ENCODE measurements around the gene CAMTA1. TPM values are rescaled to one million over a fixed set of nuclear protein-coding genes. Genes with fewer than 3 reads are reported as not detected.

CAMTA1 gene
- total RNA-seq, 1 donor from 2014 or later: 62.9 TPM

DNA sequence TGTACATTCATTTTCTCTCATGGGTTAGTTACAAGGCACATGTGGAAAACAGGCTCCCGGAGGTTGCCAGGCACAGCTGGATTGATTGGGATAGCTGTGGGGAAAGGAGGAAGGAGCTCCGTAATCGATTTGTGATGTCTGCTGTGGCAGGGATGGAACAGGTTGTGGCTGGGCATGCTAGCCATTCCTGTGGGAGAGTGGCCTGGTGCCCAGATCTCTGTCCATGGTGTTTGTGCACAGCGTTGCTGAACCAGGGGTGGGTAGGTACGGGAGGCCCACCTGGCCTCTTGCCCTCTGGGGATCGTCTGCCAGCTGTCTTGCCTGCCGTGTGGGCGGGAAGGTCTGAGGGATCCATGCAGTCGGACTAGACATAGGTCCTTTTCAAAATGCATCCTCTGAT, 683.0 kb downstream of the CAMTA1 start:
- Histone ChIP-seq H3K4me3 (no peak overlapping the region), H3K36me3 (no peaks in the 10 kb centered on the region), H3K27ac (no peak overlapping the region), H3K4me1 (peaks cover 40% of the 10 kb centered on the region), H3K9me3 (no peaks in the 10 kb centered on the region), H3K27me3 (no peaks in the 10 kb centered on the region)
- TF ChIP-seq CTCF (IDR thresholded peaks at IDR 0.05): no peak
- TF ChIP-seq POLR2A (IDR thresholded peaks at IDR 0.05): no peak
- no peak for TF ChIP-seq POLR2AphosphoS5 (IDR thresholded peaks at IDR 0.05; ENCODE audit: insufficient read depth in 1 of 2, low read depth in 1 of 2)
- intact Hi-C loops (cut with DNase I): no loop called here
- DNase-seq (ENCODE audit: extremely low spot score in 2 of 2): no peak

- Histone ChIP-seq H3K27me3 (no peaks in the 10 kb centered on the region), H3K4me1 (peaks cover 40% of the 10 kb centered on the region), H3K9me3 (no peaks in the 10 kb centered on the region), H3K36me3 (no peaks in the 10 kb centered on the region), H3K4me3 (no peak overlapping the region), H3K27ac (peak overlapping the region; percentile 79)
- DNase-seq (ENCODE audit: extremely low spot score in 2 of 2): no peak
- TF ChIP-seq POLR2AphosphoS5 (IDR thresholded peaks at IDR 0.05; ENCODE audit: insufficient read depth in 1 of 2, low read depth in 1 of 2): no peak
- TF ChIP-seq CTCF (IDR thresholded peaks at IDR 0.05): no peak
- no peak for TF ChIP-seq POLR2A (IDR thresholded peaks at IDR 0.05)
- intact Hi-C loops (cut with DNase I): no loop called here
Observed at GRCh38 chr1:7469255-7469938, 684.1 kb downstream of the CAMTA1 start.

DNA sequence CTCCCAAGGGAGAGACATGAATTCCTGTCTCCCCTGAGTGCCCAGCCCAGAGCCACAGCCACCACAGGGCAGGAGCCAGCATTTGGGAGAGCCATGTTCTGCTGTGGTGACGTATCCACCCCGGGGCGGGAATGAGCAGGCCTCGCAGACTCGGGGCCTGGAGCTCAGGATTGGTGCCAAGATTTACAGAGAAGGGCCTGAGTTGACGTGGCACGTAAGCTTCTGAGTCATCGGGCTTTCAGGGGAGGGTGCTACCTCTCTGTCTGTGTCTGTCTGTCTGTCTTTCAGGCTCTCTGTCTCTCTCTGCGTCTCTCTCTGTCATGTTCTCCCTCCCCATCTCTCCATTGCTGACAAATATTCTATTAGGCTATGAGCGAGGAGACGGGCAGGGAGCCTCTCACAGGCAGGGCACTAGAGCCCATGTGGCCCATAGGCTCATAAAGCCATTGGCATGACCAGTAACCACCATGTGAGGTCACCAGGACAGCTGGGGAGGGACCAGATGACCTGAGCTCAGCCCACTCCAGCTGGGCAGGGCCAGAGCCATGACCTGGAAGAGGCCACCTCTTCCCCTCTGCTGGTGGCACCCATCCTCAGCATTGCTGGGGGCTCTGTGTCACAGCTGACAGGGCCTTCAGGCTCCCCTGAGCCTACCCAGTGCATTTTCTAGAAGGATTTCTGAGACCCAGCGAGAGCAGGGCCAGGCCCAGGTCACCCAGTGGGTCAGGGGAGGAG, 685.8 kb downstream of the CAMTA1 start:
- TF ChIP-seq POLR2AphosphoS5 (IDR thresholded peaks at IDR 0.05; ENCODE audit: insufficient read depth in 1 of 2, low read depth in 1 of 2) (peak; percentile 26 to 37), POLR2A (IDR thresholded peaks at IDR 0.05) (no peak), CTCF (IDR thresholded peaks at IDR 0.05) (no peak)
- intact Hi-C loops (cut with DNase I): no loop called here
- DNase-seq (ENCODE audit: extremely low spot score in 2 of 2): no peak

GRCh38 chr1:7471836-7472235, 686.6 kb downstream of the CAMTA1 start:
- intact Hi-C loops (cut with DNase I): no loop called here
- Histone ChIP-seq H3K36me3 (no peaks in the 10 kb centered on the region), H3K27ac (peak overlapping the region; percentile 79), H3K4me3 (no peak overlapping the region), H3K27me3 (no peaks in the 10 kb centered on the region), H3K4me1 (peaks cover 42% of the 10 kb centered on the region), H3K9me3 (no peaks in the 10 kb centered on the region)
- TF ChIP-seq POLR2AphosphoS5 (IDR thresholded peaks at IDR 0.05; ENCODE audit: insufficient read depth in 1 of 2, low read depth in 1 of 2): no peak
- no peak for TF ChIP-seq POLR2A (IDR thresholded peaks at IDR 0.05)
- TF ChIP-seq CTCF (IDR thresholded peaks at IDR 0.05): no peak
- no peak for DNase-seq (ENCODE audit: extremely low spot score in 2 of 2)

More for the DNA sequence above, 685.8 kb downstream of the CAMTA1 start:
- H3K4me3 ChIP-seq: no peak overlapping the region
- H3K27ac ChIP-seq: peak overlapping the region; percentile 79
- H3K27me3 ChIP-seq: no peaks in the 10 kb centered on the region
- no peaks in the 10 kb centered on the region for H3K9me3 ChIP-seq
- no peaks in the 10 kb centered on the region for H3K36me3 ChIP-seq
- H3K4me1 ChIP-seq: peaks cover 40% of the 10 kb centered on the region
